HT-29 (cell line): ENCODE measurements around the gene CAMTA1. TPM values are rescaled to one million over a fixed set of nuclear protein-coding genes. Genes with fewer than 3 reads are reported as not detected.

ENCODE experiments used
- DNase-seq: peaks from one replicate; pipeline ENCODE4 v3.0.0-alpha.2; 2015; ENCODE audit warnings: low spot score
- total RNA-seq: library from RNA; depleted of rRNA; stranded (reverse); fragments of >200 nt; shearing (Covaris generic); gene quantifications from 2 replicates; pipeline ENCODE4 v1.2.3, GENCODE V29; 2014

CAMTA1 gene
- total RNA-seq, 1 experiment from 2014 or later: 62.2 TPM

- no peak for DNase-seq
These were observed 254.5 kb downstream of the CAMTA1 start for GRCh38 chr1:7039590-7040220.

DNA sequence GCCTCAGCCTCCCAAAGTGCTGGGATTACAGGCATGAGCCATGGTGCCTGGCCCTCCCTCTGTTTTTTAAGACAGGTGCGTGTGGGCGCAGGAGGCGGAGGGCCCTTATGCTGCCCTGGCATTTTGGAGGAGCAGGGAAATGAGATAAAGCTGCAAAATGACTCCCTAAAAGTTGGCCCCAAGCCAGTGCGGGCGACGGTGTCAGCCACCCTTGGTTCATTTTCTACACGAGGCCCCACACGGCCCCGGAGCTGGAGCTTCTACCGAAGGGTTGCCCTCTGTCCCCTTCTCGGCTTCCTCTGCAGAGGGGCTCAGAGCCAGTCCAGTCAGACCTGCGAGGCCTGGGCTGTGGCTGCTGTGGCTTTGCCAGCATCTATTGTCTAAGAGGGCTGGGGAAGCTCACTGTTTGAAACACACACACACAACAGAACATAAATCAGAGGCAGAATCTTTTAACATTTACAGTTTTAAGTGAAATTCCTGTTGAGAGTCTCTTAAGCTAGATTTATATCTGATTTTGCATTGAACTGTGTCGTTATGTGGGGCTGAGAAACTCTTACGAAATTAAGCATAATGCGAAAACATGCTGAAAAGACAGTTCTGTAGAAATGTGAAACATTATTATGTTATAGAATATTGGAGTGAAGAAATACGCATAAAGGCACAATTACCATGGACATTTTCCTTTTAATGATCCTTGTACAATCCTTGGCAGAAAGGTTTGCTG is 255.9 kb downstream of the CAMTA1 start:
- DNase-seq: no peak

- peak; percentile 31 for DNase-seq
These were observed 257.3 kb downstream of the CAMTA1 start for GRCh38 chr1:7042322-7043190.

GRCh38 chr1:7043191-7043549 is 257.9 kb downstream of the CAMTA1 start:
- DNase-seq: no peak

- no peak for DNase-seq
These were observed 258.7 kb downstream of the CAMTA1 start for GRCh38 chr1:7043719-7044535.

DNA sequence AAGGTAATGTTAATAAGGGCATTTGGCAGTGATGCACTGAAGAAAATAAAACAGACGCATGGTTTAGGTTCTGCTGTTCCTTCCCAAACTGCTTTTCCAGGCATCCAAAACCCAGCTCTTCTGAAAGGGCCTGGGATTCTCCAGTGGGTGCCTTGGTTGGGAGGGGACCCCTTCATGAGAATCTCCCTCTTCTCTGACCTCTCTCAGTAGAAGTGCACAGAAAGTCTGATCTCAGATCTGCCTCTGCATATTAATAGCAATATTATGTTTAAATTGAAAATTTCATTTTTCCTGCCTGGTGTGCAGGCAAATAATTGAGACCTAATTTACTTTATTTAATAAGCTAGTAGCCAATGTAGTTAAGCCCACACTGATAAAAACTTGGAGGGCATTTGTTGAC is 260.6 kb downstream of the CAMTA1 start:
- DNase-seq: no peak

GRCh38 chr1:7046314-7046713 is 261.1 kb downstream of the CAMTA1 start:
- peak; percentile 8 for DNase-seq

GRCh38 chr1:7046891-7047290 is 261.6 kb downstream of the CAMTA1 start:
- no peak for DNase-seq

DNA sequence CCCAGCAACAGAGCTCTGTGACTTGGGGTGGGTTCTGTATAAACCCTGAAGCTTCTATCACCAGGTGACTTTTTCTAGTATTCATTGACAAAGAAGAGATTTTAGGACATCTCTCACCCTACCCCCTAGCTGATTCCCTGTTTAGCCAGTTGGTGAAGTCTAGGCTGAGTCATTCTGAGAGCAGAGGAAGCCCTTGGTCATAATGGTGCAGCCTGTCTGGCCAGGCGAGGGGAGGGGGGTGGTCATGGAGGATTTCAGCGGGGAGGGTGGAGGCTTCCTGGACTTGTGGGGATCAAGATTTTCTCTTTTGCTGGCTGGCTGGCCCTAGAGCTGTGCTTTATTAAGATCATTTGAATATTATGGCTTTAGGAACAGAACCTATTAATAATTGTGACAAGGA is 262.6 kb downstream of the CAMTA1 start:
- DNase-seq: no peak

DNA sequence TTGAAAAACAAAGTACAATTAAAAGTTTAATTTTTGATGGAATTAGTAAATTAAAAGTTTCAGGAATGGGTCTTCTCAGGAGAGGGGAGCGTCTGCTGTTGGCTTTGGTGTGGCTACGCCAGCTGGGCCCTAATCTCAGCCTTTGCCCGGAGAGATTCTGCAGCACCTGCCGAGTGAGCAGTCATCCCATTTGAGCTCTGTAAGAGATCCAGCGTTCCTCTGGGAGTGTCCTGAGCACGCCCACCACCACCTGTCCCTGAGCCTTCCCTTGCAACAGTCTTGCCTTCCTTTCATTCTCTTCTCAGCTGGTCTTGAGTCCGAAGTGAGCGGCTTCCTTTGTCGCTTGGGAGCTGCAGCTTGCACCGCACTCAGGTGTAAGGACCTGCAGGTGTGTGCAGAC is 263.1 kb downstream of the CAMTA1 start:
- DNase-seq: no peak

GRCh38 chr1:7049913-7050625 is 264.8 kb downstream of the CAMTA1 start:
- no peak for DNase-seq

- DNase-seq: no peak
These were observed 265.8 kb downstream of the CAMTA1 start for GRCh38 chr1:7050751-7051665.

DNA sequence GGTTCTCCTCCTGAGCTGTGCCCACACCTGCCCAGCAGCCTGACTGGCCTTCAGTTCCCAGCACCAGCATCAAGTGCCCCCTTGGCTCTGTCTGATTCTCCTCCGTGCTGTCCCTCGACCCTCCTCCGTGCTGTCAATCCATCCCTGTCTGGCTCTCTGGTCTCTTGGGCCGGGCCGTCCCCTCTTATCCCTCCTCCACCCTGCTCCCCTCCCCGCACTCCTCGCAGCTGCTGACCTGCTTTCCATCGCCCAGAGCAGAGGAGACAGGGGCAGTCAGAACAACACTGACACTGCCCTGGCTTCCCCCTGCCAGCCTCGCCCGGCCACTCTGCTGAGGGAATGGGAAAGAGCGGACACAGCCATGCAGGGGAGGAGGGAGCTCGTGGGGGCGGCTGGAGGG is 267.4 kb downstream of the CAMTA1 start:
- no peak for DNase-seq

GRCh38 chr1:7060745-7061144 is 275.5 kb downstream of the CAMTA1 start:
- DNase-seq: no peak

- DNase-seq: no peak
These were observed 277.2 kb downstream of the CAMTA1 start for GRCh38 chr1:7062346-7063061.

DNA sequence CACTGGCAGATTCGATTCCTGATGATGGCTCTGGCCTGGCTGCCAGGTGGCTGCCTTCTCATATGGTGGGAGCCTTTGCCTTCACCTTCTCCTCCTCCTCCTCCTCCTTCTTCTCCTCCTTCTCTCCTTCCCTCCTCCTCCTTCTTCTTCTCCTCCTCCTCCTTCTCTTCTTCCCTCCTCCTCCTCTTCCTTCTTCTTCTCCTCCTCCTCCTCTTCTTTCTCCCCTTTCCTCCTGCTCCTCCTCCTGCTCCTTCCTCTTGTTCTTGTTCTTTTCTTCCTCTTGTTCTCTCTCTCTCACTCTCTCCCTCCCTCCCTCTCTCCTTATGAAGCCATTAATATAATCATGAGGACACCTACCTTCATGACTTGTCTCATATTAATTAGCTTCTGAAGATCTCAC is 278.7 kb downstream of the CAMTA1 start:
- DNase-seq: no peak

GRCh38 chr1:7068552-7068951 is 283.3 kb downstream of the CAMTA1 start:
- DNase-seq: no peak

GRCh38 chr1:7069931-7070330 is 284.7 kb downstream of the CAMTA1 start:
- DNase-seq: no peak

DNA sequence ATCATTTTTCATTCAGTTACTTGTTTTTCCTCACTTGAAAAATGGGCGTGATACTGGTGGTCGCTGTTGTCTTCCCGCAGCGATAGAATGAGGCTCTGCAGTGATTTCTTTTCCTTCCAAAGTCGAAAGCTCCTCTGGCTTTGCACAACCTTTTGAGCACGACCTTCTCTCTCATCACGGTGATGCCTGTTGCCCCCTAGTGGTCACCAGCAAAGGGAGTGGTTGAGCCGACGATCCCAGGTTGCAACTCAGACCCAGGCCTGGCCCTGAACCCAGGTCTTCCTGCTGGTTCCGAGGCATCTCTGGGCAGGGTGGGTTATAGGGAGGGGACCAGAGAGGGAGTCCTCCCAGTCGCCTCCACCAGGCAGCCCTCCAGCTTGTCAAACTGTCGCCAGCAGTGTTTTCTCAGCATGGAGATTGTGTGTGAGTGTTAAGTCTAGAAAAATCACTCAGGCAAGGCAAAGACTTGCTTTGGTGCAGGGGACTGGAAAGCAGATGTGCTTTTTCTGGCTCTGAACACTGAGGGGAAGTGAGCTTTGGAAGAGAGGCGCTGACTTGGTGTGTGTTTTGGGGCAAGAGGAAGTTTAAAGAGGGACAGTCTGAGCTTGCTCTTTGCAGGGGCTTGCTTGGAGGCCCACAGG is 285.3 kb downstream of the CAMTA1 start:
- DNase-seq: peak; percentile 60
